ENCODE measurements around the gene GRM8.

The GRM8 gene

DNA sequence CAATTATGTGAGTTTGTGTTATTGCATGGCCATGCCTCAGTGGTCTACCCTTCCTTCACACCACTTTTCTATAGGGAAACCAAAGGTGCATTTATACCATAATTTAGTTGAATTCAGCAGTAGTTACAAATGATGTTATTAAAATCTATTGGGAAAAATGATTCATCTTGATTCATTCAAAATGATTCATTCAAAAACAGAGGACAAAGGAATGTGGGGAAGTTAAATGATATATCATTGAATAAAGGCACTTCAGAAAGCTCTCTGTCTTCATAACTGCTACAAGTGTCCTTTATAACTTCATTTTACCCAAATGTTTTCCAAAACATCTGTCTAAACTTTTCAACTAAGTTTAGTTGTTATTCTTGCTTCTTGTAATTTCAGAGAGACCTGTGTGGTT lies 722.9 kb downstream of the GRM8 start:
- no peak overlapping the region for H3K27ac ChIP-seq (ENCODE audit: low read depth, low read length)
- H3K9ac ChIP-seq (ENCODE audit: low read depth, low read length): no peak overlapping the region
- H3K27me3 ChIP-seq (ENCODE audit: control insufficient read depth, insufficient read depth, low read length): no peaks in the 10 kb centered on the region
- no peak overlapping the region for H3K4me3 ChIP-seq (ENCODE audit: low read depth, low read length)
- no peaks in the 10 kb centered on the region for H3K9me3 ChIP-seq (ENCODE audit: control insufficient read depth, insufficient read depth, low read length)
- no peaks in the 10 kb centered on the region for H3K36me3 ChIP-seq (ENCODE audit: control insufficient read depth, insufficient read depth, low read length)
- peaks cover 15% of the 10 kb centered on the region for H3K4me1 ChIP-seq (ENCODE audit: control insufficient read depth, insufficient read depth, low read length)

DNA sequence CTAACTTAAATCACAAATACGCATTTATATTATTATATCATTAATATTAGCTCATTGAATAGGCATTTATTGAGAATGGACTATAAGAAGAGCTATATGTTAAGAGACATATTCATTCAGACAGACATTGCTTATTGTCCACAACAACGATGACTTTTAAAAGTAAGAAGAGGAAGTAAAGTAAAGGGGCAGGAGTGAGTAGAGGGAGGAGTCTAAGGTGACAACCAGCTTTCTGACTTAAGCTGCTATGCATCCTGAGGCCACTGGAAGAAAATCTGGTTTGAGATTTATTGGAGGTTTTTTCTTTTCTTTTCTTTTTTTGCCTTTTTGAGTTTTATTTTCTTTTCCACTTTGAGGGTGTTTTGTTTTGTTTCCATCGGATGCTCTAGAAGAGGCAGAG lies 723.5 kb downstream of the GRM8 start:
- H3K36me3 ChIP-seq (ENCODE audit: control insufficient read depth, insufficient read depth, low read length): no peaks in the 10 kb centered on the region
- H3K27ac ChIP-seq (ENCODE audit: low read depth, low read length): no peak overlapping the region
- H3K4me3 ChIP-seq (ENCODE audit: low read depth, low read length): no peak overlapping the region
- no peak overlapping the region for H3K9ac ChIP-seq (ENCODE audit: low read depth, low read length)
- no peaks in the 10 kb centered on the region for H3K27me3 ChIP-seq (ENCODE audit: control insufficient read depth, insufficient read depth, low read length)
- peaks cover 21% of the 10 kb centered on the region for H3K4me1 ChIP-seq (ENCODE audit: control insufficient read depth, insufficient read depth, low read length)
- H3K9me3 ChIP-seq (ENCODE audit: control insufficient read depth, insufficient read depth, low read length): no peaks in the 10 kb centered on the region

DNA sequence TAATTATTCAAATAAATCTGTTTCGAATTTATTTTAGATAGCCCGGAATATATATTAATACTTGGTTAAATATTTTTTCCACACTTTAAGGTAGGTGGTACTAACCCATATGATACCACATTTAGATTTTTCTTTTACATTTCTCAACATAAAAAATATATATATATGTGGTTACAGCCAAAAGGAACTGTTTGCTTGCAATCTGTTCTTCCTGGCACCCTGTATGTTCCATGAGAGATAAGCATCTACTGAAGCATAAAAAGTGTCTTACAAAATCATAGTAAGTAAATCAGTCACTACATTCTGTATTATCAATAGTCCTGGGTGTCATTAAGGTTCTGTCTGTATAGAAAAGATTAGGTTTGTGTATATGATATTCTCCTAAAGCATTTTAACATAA lies 726.8 kb downstream of the GRM8 start:
- H3K9ac ChIP-seq (ENCODE audit: low read depth, low read length): no peak overlapping the region
- H3K4me1 ChIP-seq (ENCODE audit: control insufficient read depth, insufficient read depth, low read length): peaks cover 21% of the 10 kb centered on the region
- H3K36me3 ChIP-seq (ENCODE audit: control insufficient read depth, insufficient read depth, low read length): no peaks in the 10 kb centered on the region
- H3K4me3 ChIP-seq (ENCODE audit: low read depth, low read length): no peak overlapping the region
- no peak overlapping the region for H3K27ac ChIP-seq (ENCODE audit: low read depth, low read length)
- H3K9me3 ChIP-seq (ENCODE audit: control insufficient read depth, insufficient read depth, low read length): no peaks in the 10 kb centered on the region
- no peaks in the 10 kb centered on the region for H3K27me3 ChIP-seq (ENCODE audit: control insufficient read depth, insufficient read depth, low read length)

DNA sequence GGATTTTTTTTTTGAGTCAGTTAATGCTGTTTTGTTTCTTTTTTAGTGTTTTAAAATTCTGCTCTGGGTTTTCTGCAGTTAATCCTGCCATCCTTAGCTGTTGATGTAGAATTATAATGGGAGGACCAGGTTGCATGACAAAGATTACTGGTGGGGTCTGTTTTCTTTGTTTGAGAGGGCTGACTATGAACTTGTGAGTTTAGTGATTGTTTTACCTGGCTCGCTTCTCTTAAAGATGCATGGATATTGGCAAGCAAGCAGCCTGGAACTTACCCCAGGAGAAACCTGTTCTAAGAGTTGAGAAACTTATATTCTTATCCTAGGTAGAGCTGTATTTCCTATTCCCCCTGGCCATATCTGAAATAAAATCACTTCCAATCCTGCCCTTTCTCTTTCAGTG lies 727.8 kb downstream of the GRM8 start:
- Histone ChIP-seq H3K4me1 (ENCODE audit: control insufficient read depth, insufficient read depth, low read length) (peaks cover 21% of the 10 kb centered on the region), H3K9ac (ENCODE audit: low read depth, low read length) (no peak overlapping the region), H3K27ac (ENCODE audit: low read depth, low read length) (peak overlapping the region; percentile 56), H3K9me3 (ENCODE audit: control insufficient read depth, insufficient read depth, low read length) (no peaks in the 10 kb centered on the region), H3K36me3 (ENCODE audit: control insufficient read depth, insufficient read depth, low read length) (no peaks in the 10 kb centered on the region), H3K27me3 (ENCODE audit: control insufficient read depth, insufficient read depth, low read length) (no peaks in the 10 kb centered on the region), H3K4me3 (ENCODE audit: low read depth, low read length) (peak overlapping the region; percentile 10; the same call in 1 of the 2 replicates)

DNA sequence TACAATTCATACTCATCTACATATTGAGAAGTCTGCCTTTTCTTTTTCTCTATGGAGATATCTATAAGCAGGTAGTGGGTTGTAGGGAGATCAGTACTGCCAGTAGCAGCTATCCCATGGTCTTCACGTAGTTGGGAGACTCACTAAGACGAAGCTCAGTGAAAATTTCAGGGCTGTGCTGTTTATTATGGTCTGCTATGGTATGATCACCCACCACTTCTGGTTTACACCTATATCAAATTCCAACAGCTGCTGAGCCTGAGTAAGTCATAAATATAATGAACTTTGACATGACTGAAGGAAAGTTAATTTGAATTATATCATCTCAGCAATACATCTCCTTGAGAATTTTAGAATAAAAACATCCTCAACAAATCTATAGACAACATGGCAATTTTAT lies 741.7 kb downstream of the GRM8 start:
- Histone ChIP-seq H3K27me3 (ENCODE audit: control insufficient read depth, insufficient read depth, low read length) (no peaks in the 10 kb centered on the region), H3K4me3 (ENCODE audit: low read depth, low read length) (no peak overlapping the region), H3K4me1 (ENCODE audit: control insufficient read depth, insufficient read depth, low read length) (no peaks in the 10 kb centered on the region), H3K9me3 (ENCODE audit: control insufficient read depth, insufficient read depth, low read length) (no peaks in the 10 kb centered on the region), H3K36me3 (ENCODE audit: control insufficient read depth, insufficient read depth, low read length) (no peaks in the 10 kb centered on the region), H3K27ac (ENCODE audit: low read depth, low read length) (no peak overlapping the region), H3K9ac (ENCODE audit: low read depth, low read length) (no peak overlapping the region)

DNA sequence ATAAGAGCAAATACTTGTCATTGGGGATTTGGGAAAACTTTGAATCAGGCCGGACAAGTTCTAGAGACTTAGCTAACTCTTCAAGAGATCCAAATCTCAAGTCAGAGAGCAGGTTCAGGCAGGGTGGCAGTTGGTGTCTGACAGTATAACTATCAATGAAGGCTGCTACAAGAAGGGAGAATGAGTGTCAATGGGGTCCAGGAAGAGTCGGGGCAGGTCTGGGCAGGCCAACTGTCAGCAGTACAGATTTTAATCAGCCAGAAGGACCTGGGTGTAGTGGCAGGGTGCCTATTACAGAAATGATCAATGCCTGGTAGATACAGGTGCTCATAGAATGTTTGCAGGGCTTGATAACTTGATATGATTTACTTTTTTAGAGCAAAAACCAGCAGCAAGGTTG lies 751.1 kb downstream of the GRM8 start:
- no peaks in the 10 kb centered on the region for H3K27me3 ChIP-seq (ENCODE audit: control insufficient read depth, insufficient read depth, low read length)

DNA sequence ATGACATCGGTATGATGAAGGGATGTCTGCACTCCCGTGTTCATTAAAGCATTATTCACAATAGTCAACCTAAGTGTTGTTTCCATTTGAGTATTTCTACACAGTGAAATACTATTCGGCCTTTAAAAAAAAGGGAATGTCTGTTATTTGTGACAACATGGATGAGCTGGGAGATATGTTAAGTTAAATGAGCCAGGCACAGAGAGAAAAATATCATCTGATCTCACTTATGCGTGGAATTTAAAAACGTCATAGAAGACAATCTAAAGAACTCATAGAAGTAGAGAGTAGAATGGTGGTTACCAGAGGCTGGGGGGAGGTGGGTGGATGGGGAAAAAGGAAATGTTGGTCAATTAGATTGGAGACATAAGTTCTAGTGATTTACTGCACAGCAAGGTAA lies 753.3 kb downstream of the GRM8 start:
- no peaks in the 10 kb centered on the region for H3K36me3 ChIP-seq (ENCODE audit: control insufficient read depth, insufficient read depth, low read length)
- H3K9ac ChIP-seq (ENCODE audit: low read depth, low read length): no peak overlapping the region
- no peaks in the 10 kb centered on the region for H3K4me1 ChIP-seq (ENCODE audit: control insufficient read depth, insufficient read depth, low read length)
- H3K9me3 ChIP-seq (ENCODE audit: control insufficient read depth, insufficient read depth, low read length): no peaks in the 10 kb centered on the region
- no peak overlapping the region for H3K27ac ChIP-seq (ENCODE audit: low read depth, low read length)
- H3K27me3 ChIP-seq (ENCODE audit: control insufficient read depth, insufficient read depth, low read length): no peaks in the 10 kb centered on the region
- no peak overlapping the region for H3K4me3 ChIP-seq (ENCODE audit: low read depth, low read length)

More for the DNA sequence above, 751.1 kb downstream of the GRM8 start:
- H3K9ac ChIP-seq (ENCODE audit: low read depth, low read length): no peak overlapping the region
- H3K4me3 ChIP-seq (ENCODE audit: low read depth, low read length): no peak overlapping the region
- no peaks in the 10 kb centered on the region for H3K9me3 ChIP-seq (ENCODE audit: control insufficient read depth, insufficient read depth, low read length)
- H3K27ac ChIP-seq (ENCODE audit: low read depth, low read length): no peak overlapping the region
- H3K4me1 ChIP-seq (ENCODE audit: control insufficient read depth, insufficient read depth, low read length): no peaks in the 10 kb centered on the region
- no peaks in the 10 kb centered on the region for H3K36me3 ChIP-seq (ENCODE audit: control insufficient read depth, insufficient read depth, low read length)

DNA sequence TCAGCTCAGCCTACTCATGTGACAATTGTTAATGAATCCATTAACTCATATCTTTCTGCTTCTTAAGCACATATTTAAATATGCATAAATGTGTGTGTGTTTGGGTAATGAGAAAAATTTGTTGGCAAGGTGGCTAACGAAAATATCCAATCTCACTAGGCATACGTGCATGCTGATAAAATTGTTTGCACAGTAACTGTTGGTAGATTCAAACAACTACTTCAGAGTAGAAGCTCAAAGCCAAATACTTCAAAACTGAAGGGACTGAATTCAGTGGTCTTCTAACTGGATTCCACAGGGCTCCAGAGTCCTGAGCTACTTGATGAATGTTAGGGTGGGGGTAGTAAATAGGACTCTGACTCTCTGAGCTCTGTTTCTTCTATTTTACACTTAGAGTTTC lies 757.0 kb downstream of the GRM8 start:
- Histone ChIP-seq H3K36me3 (ENCODE audit: control insufficient read depth, insufficient read depth, low read length) (no peaks in the 10 kb centered on the region), H3K4me1 (ENCODE audit: control insufficient read depth, insufficient read depth, low read length) (no peaks in the 10 kb centered on the region), H3K4me3 (ENCODE audit: low read depth, low read length) (no peak overlapping the region), H3K27ac (ENCODE audit: low read depth, low read length) (no peak overlapping the region), H3K9me3 (ENCODE audit: control insufficient read depth, insufficient read depth, low read length) (no peaks in the 10 kb centered on the region), H3K9ac (ENCODE audit: low read depth, low read length) (no peak overlapping the region), H3K27me3 (ENCODE audit: control insufficient read depth, insufficient read depth, low read length) (no peaks in the 10 kb centered on the region)

DNA sequence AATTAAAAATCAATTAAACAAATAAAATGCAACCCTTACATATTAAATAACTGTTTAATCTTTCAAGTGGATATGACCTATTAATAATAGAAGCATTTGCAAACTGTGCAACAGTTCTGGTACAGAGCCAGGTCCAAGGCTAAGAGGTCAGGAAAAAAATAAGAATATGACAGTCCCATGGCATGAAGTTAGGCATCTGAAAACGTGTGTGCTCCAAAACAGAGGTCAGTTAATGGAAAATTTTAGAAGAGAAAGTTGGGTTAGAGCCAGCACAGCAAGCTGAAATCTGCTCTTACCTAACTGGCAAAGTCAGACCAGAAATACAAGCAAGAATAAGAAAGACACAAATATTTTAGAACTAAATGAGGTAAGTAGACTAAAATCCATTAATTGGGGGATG lies 757.7 kb downstream of the GRM8 start:
- Histone ChIP-seq H3K27ac (ENCODE audit: low read depth, low read length) (no peak overlapping the region), H3K27me3 (ENCODE audit: control insufficient read depth, insufficient read depth, low read length) (no peaks in the 10 kb centered on the region), H3K9me3 (ENCODE audit: control insufficient read depth, insufficient read depth, low read length) (no peaks in the 10 kb centered on the region), H3K36me3 (ENCODE audit: control insufficient read depth, insufficient read depth, low read length) (no peaks in the 10 kb centered on the region), H3K4me1 (ENCODE audit: control insufficient read depth, insufficient read depth, low read length) (no peaks in the 10 kb centered on the region), H3K4me3 (ENCODE audit: low read depth, low read length) (no peak overlapping the region), H3K9ac (ENCODE audit: low read depth, low read length) (no peak overlapping the region)

DNA sequence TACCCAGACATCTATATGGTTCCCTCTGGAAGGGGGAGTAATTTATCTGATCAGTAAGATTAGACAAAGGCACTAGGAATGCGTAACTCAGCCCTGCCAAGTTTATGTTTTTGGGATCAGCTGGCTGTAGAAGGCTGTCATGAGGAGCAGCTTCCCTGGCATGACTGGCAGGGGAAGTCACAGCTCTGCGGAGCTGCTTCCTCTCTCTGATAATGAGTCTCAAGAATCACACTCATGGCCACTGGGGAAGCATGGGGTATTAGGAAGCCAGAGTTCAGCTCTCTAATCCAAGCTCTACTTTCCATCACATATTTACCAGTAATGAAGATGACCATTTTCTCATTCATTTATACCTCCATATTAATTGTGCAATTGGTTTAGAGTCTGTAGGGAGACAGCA lies 758.9 kb downstream of the GRM8 start:
- Histone ChIP-seq H3K4me3 (ENCODE audit: low read depth, low read length) (no peak overlapping the region), H3K27me3 (ENCODE audit: control insufficient read depth, insufficient read depth, low read length) (no peaks in the 10 kb centered on the region), H3K9ac (ENCODE audit: low read depth, low read length) (no peak overlapping the region), H3K27ac (ENCODE audit: low read depth, low read length) (no peak overlapping the region), H3K4me1 (ENCODE audit: control insufficient read depth, insufficient read depth, low read length) (no peaks in the 10 kb centered on the region), H3K36me3 (ENCODE audit: control insufficient read depth, insufficient read depth, low read length) (no peaks in the 10 kb centered on the region), H3K9me3 (ENCODE audit: control insufficient read depth, insufficient read depth, low read length) (no peaks in the 10 kb centered on the region)

DNA sequence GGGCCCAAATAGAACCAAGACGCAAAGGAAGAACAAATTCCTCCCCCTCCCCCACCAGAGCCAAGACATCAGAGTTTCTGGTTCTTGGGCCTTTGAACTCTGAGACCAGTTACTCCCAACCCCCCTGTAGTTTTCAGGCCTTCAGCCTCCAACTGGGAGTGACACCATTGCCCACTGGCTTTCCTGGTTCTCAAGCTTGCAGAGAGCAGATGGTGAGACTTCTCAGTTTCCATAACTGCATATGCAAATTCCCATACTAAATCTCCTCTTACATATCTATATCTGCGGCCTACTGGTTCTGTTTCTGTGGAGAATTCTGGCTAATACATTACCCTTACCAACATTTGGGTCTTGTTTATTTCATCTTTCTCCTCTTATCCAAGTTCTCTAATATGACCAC lies 762.9 kb downstream of the GRM8 start:
- no peaks in the 10 kb centered on the region for H3K27me3 ChIP-seq (ENCODE audit: control insufficient read depth, insufficient read depth, low read length)
- no peaks in the 10 kb centered on the region for H3K4me1 ChIP-seq (ENCODE audit: control insufficient read depth, insufficient read depth, low read length)
- no peak overlapping the region for H3K27ac ChIP-seq (ENCODE audit: low read depth, low read length)
- no peaks in the 10 kb centered on the region for H3K36me3 ChIP-seq (ENCODE audit: control insufficient read depth, insufficient read depth, low read length)
- no peak overlapping the region for H3K9ac ChIP-seq (ENCODE audit: low read depth, low read length)
- H3K4me3 ChIP-seq (ENCODE audit: low read depth, low read length): no peak overlapping the region
- no peaks in the 10 kb centered on the region for H3K9me3 ChIP-seq (ENCODE audit: control insufficient read depth, insufficient read depth, low read length)

Measured in HUES48 (cell line).